Measurements from ENCODE around the gene NR4A1. TPM values are rescaled to one million over a fixed set of nuclear protein-coding genes. Genes with fewer than 3 reads are reported as not detected.

NR4A1 gene
- total and polyA plus RNA-seq, 10 of the 15 experiments (the other 5 are each of a cell fraction or from before 2014, with no cell fraction given): 0.05 to 7.9 (median 2.2) TPM; not detected in 1

DNA sequence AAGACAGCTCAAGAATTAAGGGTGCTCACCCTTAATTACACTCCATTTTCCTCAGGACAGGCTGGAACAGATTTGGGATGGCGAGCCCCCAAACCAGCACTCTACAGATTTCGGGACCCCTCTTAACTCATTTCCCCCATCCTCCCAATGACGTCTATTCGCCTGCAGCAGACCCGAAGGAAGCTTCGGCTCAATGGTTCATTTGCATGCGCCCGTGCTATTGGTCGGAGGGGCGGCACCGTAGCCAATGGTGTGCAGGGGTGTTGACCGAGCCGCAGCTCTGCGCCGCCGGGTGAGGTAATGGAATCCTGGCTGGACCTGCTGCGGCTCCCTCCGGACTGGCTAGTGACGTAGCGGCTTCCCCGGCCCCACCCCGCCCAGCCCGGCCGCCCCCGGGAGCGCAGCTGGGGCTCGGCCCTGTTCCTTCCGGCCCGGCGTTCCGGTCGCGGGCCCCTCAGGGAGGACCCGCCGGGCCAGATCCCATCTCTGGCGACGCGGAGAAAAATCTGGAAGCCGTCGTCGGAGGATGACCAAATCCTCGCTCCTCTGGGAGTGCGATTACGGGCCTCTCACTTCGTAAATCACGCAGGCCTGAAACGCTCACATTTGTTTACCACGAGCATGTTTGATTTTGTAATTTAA lies 18.3 kb upstream of the NR4A1 start (continued):
- TF ChIP-seq, protein P1, sequence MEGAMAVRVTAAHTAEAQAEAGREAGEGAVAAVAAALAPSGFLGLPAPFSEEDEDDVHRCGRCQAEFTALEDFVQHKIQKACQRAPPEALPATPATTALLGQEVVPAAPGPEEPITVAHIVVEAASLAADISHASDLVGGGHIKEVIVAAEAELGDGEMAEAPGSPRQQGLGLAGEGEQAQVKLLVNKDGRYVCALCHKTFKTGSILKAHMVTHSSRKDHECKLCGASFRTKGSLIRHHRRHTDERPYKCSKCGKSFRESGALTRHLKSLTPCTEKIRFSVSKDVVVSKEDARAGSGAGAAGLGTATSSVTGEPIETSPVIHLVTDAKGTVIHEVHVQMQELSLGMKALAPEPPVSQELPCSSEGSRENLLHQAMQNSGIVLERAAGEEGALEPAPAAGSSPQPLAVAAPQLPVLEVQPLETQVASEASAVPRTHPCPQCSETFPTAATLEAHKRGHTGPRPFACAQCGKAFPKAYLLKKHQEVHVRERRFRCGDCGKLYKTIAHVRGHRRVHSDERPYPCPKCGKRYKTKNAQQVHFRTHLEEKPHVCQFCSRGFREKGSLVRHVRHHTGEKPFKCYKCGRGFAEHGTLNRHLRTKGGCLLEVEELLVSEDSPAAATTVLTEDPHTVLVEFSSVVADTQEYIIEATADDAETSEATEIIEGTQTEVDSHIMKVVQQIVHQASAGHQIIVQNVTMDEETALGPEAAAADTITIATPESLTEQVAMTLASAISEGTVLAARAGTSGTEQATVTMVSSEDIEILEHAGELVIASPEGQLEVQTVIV (IDR thresholded peaks at IDR 0.05; ENCODE audit: borderline replicate concordance, partially characterized antibody): no peak
- TF ChIP-seq ETV6 (conservative IDR thresholded peaks at IDR 0.05 in 1 of 2, IDR thresholded peaks at IDR 0.05 in 1 of 2; ENCODE audit: borderline replicate concordance in 1 of 2, low read depth in 1 of 2): no peak
- no peak for TF ChIP-seq NR2C1 (IDR thresholded peaks at IDR 0.05)
- peak; percentile 65; the same call in 1 of the 2 replicates for TF ChIP-seq PAX5 (IDR thresholded peaks at IDR 0.05; ENCODE audit: borderline replicate concordance, low read depth, low read length)
- TF ChIP-seq POLR2A (IDR thresholded peaks at IDR 0.05; ENCODE audit: low read depth, low read length): peak; percentile 62
- TF ChIP-seq HCFC1 (IDR thresholded peaks at IDR 0.05; ENCODE audit: low read length): no peak
- TF ChIP-seq, protein P2, sequence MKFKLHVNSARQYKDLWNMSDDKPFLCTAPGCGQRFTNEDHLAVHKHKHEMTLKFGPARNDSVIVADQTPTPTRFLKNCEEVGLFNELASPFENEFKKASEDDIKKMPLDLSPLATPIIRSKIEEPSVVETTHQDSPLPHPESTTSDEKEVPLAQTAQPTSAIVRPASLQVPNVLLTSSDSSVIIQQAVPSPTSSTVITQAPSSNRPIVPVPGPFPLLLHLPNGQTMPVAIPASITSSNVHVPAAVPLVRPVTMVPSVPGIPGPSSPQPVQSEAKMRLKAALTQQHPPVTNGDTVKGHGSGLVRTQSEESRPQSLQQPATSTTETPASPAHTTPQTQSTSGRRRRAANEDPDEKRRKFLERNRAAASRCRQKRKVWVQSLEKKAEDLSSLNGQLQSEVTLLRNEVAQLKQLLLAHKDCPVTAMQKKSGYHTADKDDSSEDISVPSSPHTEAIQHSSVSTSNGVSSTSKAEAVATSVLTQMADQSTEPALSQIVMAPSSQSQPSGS (IDR thresholded peaks at IDR 0.05; ENCODE audit: low read length): no peak
- TF ChIP-seq NBN (IDR thresholded peaks at IDR 0.05): no peak
- TF ChIP-seq MEF2B (IDR thresholded peaks at IDR 0.05; ENCODE audit: partially characterized antibody, poor library complexity, severe bottlenecking): peak; percentile 49
- TF ChIP-seq, protein P3, sequence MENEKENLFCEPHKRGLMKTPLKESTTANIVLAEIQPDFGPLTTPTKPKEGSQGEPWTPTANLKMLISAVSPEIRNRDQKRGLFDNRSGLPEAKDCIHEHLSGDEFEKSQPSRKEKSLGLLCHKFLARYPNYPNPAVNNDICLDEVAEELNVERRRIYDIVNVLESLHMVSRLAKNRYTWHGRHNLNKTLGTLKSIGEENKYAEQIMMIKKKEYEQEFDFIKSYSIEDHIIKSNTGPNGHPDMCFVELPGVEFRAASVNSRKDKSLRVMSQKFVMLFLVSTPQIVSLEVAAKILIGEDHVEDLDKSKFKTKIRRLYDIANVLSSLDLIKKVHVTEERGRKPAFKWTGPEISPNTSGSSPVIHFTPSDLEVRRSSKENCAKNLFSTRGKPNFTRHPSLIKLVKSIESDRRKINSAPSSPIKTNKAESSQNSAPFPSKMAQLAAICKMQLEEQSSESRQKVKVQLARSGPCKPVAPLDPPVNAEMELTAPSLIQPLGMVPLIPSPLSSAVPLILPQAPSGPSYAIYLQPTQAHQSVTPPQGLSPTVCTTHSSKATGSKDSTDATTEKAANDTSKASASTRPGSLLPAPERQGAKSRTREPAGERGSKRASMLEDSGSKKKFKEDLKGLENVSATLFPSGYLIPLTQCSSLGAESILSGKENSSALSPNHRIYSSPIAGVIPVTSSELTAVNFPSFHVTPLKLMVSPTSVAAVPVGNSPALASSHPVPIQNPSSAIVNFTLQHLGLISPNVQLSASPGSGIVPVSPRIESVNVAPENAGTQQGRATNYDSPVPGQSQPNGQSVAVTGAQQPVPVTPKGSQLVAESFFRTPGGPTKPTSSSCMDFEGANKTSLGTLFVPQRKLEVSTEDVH (IDR thresholded peaks at IDR 0.05; ENCODE audit: low read depth, partially characterized antibody): no peak
- TF ChIP-seq, protein P4, sequence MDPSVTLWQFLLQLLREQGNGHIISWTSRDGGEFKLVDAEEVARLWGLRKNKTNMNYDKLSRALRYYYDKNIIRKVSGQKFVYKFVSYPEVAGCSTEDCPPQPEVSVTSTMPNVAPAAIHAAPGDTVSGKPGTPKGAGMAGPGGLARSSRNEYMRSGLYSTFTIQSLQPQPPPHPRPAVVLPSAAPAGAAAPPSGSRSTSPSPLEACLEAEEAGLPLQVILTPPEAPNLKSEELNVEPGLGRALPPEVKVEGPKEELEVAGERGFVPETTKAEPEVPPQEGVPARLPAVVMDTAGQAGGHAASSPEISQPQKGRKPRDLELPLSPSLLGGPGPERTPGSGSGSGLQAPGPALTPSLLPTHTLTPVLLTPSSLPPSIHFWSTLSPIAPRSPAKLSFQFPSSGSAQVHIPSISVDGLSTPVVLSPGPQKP (IDR thresholded peaks at IDR 0.05; ENCODE audit: low read depth, low read length): no peak
- TF ChIP-seq HDAC2 (IDR thresholded peaks at IDR 0.05): no peak
- TF ChIP-seq SMAD5 (IDR thresholded peaks at IDR 0.05; ENCODE audit: low read depth): no peak
- TF ChIP-seq CBX5 (IDR thresholded peaks at IDR 0.05; ENCODE audit: low read depth): no peak
- no peak for TF ChIP-seq RBBP5 (conservative IDR thresholded peaks at IDR 0.05)
- TF ChIP-seq, protein P5, sequence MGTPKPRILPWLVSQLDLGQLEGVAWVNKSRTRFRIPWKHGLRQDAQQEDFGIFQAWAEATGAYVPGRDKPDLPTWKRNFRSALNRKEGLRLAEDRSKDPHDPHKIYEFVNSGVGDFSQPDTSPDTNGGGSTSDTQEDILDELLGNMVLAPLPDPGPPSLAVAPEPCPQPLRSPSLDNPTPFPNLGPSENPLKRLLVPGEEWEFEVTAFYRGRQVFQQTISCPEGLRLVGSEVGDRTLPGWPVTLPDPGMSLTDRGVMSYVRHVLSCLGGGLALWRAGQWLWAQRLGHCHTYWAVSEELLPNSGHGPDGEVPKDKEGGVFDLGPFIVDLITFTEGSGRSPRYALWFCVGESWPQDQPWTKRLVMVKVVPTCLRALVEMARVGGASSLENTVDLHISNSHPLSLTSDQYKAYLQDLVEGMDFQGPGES (IDR thresholded peaks at IDR 0.05): no peak
- peak; percentile 56; the same call in 1 of the 2 replicates for TF ChIP-seq CHD2 (IDR thresholded peaks at IDR 0.05; ENCODE audit: borderline replicate concordance, low read depth, low read length)
- TF ChIP-seq CBFB (IDR thresholded peaks at IDR 0.05; ENCODE audit: low read depth): no peak
- TF ChIP-seq BACH1 (IDR thresholded peaks at IDR 0.05; ENCODE audit: borderline replicate concordance): 0 out of 2 replicates have a peak, but pooled peaks have one; percentile 35
- TF ChIP-seq POU2F2 (IDR thresholded peaks at IDR 0.05; ENCODE audit: borderline replicate concordance, low read depth, low read length): peak; percentile 87; the same call in 2 of the 3 replicates
- no peak for TF ChIP-seq CEBPB (IDR thresholded peaks at IDR 0.05; ENCODE audit: borderline replicate concordance in 1 of 2, low read depth in 2 of 2, low read length in 2 of 2)
- no peak for TF ChIP-seq EZH2 (IDR thresholded peaks at IDR 0.05; ENCODE audit: borderline replicate concordance, control insufficient read depth, low read depth, low read length)
- TF ChIP-seq EED (IDR thresholded peaks at IDR 0.05; ENCODE audit: low read depth): peak; percentile 47
